ENCODE results near the gene MRTFA.

MRTFA gene

DNA sequence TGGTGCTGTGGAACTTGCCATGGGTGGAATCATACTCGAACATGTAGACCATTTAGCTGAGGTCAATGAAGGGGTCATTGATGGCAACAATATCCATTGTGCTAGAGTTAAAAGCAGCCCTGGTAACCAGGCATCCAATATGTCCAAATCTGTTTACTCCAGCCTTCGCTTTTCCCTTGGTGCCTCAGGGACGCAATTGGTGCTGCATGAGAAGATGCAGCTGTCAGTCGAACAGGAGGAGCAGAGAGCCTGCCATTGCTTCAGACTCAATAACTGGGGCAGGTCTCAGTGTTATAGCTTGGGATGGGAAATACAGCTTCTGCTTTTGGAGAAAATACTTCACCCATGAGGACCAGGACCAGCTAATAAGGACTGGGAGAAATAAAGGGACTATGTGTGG lies 37.8 kb upstream of the MRTFA start:
- no peak overlapping the region for H3K4me3 ChIP-seq
- no peak overlapping the region for H3K27ac ChIP-seq
- no peak overlapping the region for H3K9ac ChIP-seq
- H3K4me2 ChIP-seq: no peak overlapping the region
- TF ChIP-seq Cebpa-rat (IDR thresholded peaks at IDR 0.05): no peak
- no peaks in the 10 kb centered on the region for H3K4me1 ChIP-seq
- no peaks in the 10 kb centered on the region for H4K20me1 ChIP-seq
- no peaks in the 10 kb centered on the region for H3K27me3 ChIP-seq
- H3K36me3 ChIP-seq: no peaks in the 10 kb centered on the region
- no peaks in the 10 kb centered on the region for H3K9me3 ChIP-seq

DNA sequence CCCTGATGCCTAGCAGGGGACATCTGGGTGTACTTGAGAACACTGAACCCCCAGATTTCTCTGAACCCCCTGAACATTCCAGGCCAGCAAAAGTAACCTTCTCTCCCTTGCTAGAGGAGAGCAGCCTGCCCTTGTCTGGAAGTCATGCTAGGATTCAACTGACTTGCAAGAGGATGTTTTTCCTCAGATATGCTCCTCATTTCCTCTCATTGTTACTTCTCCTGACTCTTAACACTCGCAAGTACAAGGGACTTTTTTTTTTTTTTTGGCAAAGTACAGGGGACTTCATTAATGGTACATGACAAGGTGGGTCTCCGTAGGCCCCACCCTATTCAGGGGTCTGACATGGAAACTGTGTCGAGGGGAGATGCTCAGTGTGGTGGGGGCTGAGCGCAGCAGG lies 36.5 kb upstream of the MRTFA start:
- no peak for TF ChIP-seq Cebpa-rat (IDR thresholded peaks at IDR 0.05)
- no peak overlapping the region for H3K4me3 ChIP-seq
- H3K27ac ChIP-seq: no peak overlapping the region
- no peaks in the 10 kb centered on the region for H3K27me3 ChIP-seq
- H4K20me1 ChIP-seq: no peaks in the 10 kb centered on the region
- H3K4me1 ChIP-seq: no peaks in the 10 kb centered on the region
- H3K36me3 ChIP-seq: no peaks in the 10 kb centered on the region
- no peaks in the 10 kb centered on the region for H3K9me3 ChIP-seq
- H3K9ac ChIP-seq: no peak overlapping the region
- no peak overlapping the region for H3K4me2 ChIP-seq

DNA sequence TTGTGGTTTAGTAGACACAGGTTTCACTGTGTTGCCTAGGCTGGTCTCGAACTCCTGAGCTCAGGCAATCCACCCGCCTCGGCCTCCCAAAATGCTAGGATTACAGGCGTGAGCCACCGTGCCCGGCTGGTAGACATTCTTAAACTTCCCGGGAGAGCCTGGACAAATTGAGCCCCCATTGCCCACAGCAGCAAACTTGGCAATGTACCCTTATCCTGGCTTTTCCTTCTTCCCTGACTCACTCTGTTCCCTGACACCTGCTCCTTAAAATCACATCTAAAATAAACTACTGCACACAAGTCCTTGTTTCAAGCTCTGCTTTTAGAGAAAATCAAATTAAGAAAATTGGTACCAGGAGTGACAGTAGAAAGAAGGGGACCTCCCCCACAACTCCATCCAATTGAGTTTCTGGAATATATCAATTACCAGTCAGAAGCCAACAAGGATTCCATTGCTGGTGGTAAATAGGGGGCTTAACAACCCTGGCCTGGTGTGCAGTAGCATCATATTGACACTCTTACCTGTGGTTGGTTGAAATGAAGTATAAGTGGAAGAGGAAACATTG lies 35.4 kb upstream of the MRTFA start:
- no peak for TF ChIP-seq Cebpa-rat (IDR thresholded peaks at IDR 0.05)
- no peak overlapping the region for H3K4me2 ChIP-seq
- H3K4me1 ChIP-seq: no peaks in the 10 kb centered on the region
- no peak overlapping the region for H3K4me3 ChIP-seq
- no peaks in the 10 kb centered on the region for H3K36me3 ChIP-seq
- no peak overlapping the region for H3K27ac ChIP-seq
- H4K20me1 ChIP-seq: no peaks in the 10 kb centered on the region
- no peaks in the 10 kb centered on the region for H3K27me3 ChIP-seq
- no peak overlapping the region for H3K9ac ChIP-seq
- H3K9me3 ChIP-seq: no peaks in the 10 kb centered on the region

DNA sequence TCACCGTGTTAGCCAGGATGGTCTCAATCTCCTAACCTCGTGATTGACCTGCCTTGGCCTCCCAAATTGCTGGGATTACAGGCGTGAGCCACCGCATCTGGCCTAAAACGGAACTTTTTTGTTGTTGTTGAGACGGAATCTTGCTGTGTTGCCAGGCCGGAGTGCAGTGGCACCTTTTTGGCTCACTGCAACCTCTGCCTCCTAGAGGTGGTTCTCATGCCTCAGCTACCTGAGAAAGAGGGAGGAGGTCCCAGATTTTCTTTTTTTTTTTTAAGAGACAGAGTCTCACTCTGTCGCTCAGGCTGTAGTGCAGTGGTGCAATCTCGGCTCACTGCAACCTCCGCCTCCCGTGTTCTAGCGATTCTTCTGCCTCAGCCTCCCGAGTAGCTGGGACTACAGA lies 34.9 kb upstream of the MRTFA start:
- Histone ChIP-seq H3K27ac (no peak overlapping the region), H3K4me1 (no peaks in the 10 kb centered on the region), H3K36me3 (no peaks in the 10 kb centered on the region), H3K9ac (no peak overlapping the region), H4K20me1 (no peaks in the 10 kb centered on the region), H3K27me3 (no peaks in the 10 kb centered on the region), H3K4me2 (no peak overlapping the region), H3K9me3 (no peaks in the 10 kb centered on the region), H3K4me3 (no peak overlapping the region)
- TF ChIP-seq Cebpa-rat (IDR thresholded peaks at IDR 0.05): no peak

DNA sequence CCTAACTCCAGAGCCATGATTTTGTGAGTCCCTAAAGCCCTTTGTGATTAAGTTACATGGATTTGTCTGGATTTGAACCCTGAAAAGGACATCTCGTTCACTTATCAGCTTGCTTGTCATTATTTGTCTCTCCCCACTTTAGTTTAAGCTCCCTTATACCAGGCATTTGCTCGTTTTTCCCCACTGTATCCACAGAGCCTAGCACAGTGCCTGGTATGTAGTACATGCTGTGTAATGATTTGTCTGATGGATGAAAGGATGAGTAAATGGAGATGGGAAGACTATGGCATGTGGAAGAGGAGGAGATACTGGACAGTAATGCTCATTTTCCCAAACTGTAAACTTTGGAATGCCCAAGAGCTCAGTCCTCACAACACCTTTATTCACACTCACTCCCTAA lies 33.5 kb upstream of the MRTFA start:
- no peak overlapping the region for H3K27ac ChIP-seq
- no peaks in the 10 kb centered on the region for H4K20me1 ChIP-seq
- H3K9me3 ChIP-seq: no peaks in the 10 kb centered on the region
- H3K36me3 ChIP-seq: no peaks in the 10 kb centered on the region
- H3K27me3 ChIP-seq: no peaks in the 10 kb centered on the region
- no peak overlapping the region for H3K4me2 ChIP-seq
- H3K9ac ChIP-seq: no peak overlapping the region
- no peaks in the 10 kb centered on the region for H3K4me1 ChIP-seq
- H3K4me3 ChIP-seq: no peak overlapping the region
- no peak for TF ChIP-seq Cebpa-rat (IDR thresholded peaks at IDR 0.05)

DNA sequence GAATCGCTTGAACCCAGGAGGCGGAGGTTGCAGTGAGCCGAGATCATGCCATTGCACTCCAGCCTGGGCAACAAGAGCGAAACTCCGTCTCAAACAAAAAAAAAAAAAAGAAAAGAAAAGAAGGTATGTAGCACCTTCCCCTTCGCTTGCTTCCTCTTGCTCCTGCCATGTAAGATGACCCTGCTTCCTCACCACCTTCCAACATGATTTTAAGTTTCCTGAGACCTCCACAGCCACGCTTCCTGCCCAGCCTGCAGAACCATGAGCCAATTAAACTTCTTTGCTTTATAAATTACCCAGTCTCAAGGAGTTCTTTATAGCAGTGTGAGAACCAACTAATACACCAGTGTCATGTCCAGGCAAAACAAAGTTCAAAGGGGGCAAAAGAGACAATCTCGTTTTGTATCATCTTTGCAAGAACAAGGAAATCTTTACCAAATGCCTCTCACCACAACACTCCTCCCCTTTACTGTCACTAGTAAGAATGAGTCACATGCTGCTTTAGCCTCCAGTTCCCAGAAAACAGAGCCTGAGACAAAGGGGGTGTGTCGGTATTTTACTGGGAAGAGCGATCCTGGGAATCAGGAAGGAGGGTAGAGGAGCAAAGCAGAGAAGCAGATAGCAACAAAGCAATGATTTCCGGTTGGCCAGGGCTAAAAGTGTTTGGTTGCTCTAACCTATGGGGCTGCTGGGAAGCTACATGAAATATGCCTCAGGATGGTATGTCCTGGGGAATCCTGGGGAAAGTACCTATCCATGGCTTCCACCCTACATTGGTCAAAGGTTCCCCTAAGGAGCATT lies 32.3 kb upstream of the MRTFA start:
- H3K27ac ChIP-seq: no peak overlapping the region
- H3K9ac ChIP-seq: no peak overlapping the region
- no peaks in the 10 kb centered on the region for H4K20me1 ChIP-seq

DNA sequence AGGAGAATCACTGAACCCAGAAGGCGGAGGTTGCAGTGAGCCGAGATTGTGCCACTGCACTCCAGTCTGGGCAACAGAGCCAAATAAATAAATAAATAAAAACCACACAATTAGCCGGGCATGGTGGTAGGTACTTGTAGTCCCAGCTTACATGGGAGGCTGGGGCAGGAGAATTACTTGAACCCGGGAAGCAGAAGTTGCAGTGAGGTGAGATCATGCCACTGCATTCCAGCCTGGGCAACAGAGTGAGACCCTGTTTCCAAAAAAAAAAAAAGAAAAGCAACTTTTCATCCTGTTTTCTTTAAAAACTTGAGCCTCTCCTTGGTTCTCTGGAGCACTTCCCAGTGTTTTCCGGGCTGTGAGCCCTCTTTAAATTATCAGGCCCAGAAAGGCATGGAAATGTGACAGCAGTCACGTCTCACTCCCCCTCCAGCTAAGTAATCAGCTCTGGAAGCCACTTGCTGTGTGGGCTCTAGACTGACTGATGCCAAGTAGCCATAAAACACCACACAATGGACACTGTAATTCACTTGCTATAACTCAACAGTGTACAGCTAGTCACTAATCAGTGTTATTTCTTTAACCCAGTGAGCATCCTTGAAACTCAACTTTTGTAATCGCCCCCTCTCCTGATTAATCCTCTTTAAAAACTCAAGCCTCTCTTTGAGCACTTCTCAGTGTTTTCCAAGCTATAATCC lies 29.8 kb upstream of the MRTFA start:
- no peak overlapping the region for H3K9ac ChIP-seq
- no peaks in the 10 kb centered on the region for H3K27me3 ChIP-seq
- H3K9me3 ChIP-seq: no peaks in the 10 kb centered on the region
- TF ChIP-seq Cebpa-rat (IDR thresholded peaks at IDR 0.05): no peak
- no peaks in the 10 kb centered on the region for H3K36me3 ChIP-seq
- no peak overlapping the region for H3K4me2 ChIP-seq
- peaks cover 5% of the 10 kb centered on the region for H3K4me1 ChIP-seq
- no peaks in the 10 kb centered on the region for H4K20me1 ChIP-seq
- no peak overlapping the region for H3K4me3 ChIP-seq
- no peak overlapping the region for H3K27ac ChIP-seq

More for the DNA sequence above, 32.3 kb upstream of the MRTFA start:
- Histone ChIP-seq H3K4me3 (no peak overlapping the region), H3K4me2 (no peak overlapping the region), H3K4me1 (no peaks in the 10 kb centered on the region), H3K36me3 (no peaks in the 10 kb centered on the region), H3K27me3 (no peaks in the 10 kb centered on the region), H3K9me3 (no peaks in the 10 kb centered on the region)
- no peak for TF ChIP-seq Cebpa-rat (IDR thresholded peaks at IDR 0.05)

DNA sequence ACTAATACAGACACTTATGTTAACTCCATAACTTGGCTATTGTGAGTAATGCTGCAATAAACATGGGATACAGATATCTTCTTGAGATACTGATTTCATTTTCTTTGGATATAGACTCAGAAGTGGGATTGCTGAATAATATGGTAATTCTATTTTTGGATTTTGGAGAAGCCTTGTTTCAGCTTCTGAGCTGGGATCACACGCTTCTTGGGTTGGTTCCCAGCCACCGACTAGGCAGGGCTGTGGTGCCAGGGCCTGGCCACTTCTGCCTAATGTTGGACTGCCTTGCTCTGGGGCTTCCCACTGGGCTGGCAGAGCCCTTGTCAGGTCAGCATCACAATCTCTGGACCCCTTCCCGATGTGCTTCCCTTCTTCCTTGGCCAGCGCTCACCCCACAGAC lies 28.8 kb upstream of the MRTFA start:
- Histone ChIP-seq H4K20me1 (no peaks in the 10 kb centered on the region), H3K4me3 (no peak overlapping the region), H3K4me1 (peaks cover 12% of the 10 kb centered on the region), H3K9ac (no peak overlapping the region), H3K27me3 (no peaks in the 10 kb centered on the region), H3K9me3 (no peaks in the 10 kb centered on the region), H3K36me3 (no peaks in the 10 kb centered on the region), H3K4me2 (no peak overlapping the region), H3K27ac (no peak overlapping the region)
- no peak for TF ChIP-seq Cebpa-rat (IDR thresholded peaks at IDR 0.05)

DNA sequence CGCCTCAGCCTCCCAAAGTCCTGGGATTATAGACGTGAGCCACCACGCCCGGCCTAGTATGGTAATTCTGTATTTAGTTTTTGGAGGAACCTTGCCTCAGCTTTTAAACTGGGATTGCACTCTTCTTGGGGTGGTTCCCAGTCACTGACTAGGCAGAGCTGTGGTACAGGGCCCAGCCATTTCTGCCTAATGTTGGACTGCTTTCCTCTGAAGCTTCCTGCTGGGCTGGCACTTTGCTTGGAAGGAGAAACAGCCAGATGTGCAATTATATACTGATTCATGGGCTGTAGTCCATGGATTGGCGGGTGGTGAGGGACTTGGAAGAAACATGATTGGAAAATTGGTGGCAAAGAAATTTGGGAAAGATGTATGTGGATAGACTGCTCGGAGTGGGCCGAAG lies 25.2 kb upstream of the MRTFA start:
- TF ChIP-seq Cebpa-rat (IDR thresholded peaks at IDR 0.05): no peak
- Histone ChIP-seq H3K9me3 (no peaks in the 10 kb centered on the region), H3K9ac (no peak overlapping the region)

DNA sequence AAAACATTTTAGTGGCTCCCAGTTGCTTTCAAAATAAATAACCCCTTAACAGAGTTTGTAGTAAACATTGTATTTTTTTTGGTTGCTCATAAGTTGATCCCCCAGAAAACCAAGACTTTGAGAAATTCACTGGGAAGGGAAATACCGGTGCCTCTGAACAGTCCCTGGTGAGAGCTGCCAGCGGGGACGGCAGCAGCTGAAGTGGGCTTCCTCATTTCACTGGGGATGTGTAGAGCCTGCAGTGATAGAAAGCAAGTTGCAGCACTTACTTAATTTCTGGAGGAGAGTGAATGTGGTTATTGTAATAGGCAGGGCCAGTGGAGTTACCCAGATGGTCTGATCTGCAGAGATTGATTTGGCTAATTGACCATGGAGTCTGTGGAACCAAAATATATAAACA lies 24.2 kb upstream of the MRTFA start:
- Histone ChIP-seq H3K27ac (no peak overlapping the region), H3K4me3 (no peak overlapping the region), H4K20me1 (no peaks in the 10 kb centered on the region), H3K9me3 (no peaks in the 10 kb centered on the region), H3K36me3 (no peaks in the 10 kb centered on the region), H3K27me3 (no peaks in the 10 kb centered on the region), H3K4me1 (peaks cover 12% of the 10 kb centered on the region), H3K9ac (no peak overlapping the region), H3K4me2 (no peak overlapping the region)
- no peak for TF ChIP-seq Cebpa-rat (IDR thresholded peaks at IDR 0.05)

More for the DNA sequence above, 25.2 kb upstream of the MRTFA start:
- Histone ChIP-seq H3K4me1 (peaks cover 12% of the 10 kb centered on the region), H3K36me3 (no peaks in the 10 kb centered on the region), H4K20me1 (no peaks in the 10 kb centered on the region), H3K4me2 (no peak overlapping the region), H3K27me3 (no peaks in the 10 kb centered on the region), H3K4me3 (no peak overlapping the region), H3K27ac (no peak overlapping the region)
